Measurements from ENCODE around the gene TMEM50B.

- TF ChIP-seq CTCF (IDR thresholded peaks at IDR 0.05): no peak
- TF ChIP-seq POLR2A (IDR thresholded peaks at IDR 0.05): no peak
These were observed 44.9 kb downstream of the TMEM50B start for GRCh38 chr21:33434770-33435360.
